Muscle layer of duodenum (tissue), 2 donors: Measurements from ENCODE around the gene COL18A1.

ENCODE experiments used
- H3K27ac ChIP-seq: one replicate; pipeline ENCODE4 v1.7.0; 2013; ENCODE audit warnings: mild to moderate bottlenecking, low read length
- H3K27me3 ChIP-seq: one replicate; pipeline ENCODE4 v1.7.0; 2013; ENCODE audit warnings: low read depth, mild to moderate bottlenecking, control low read depth, low read length
- H3K36me3 ChIP-seq, 2 donors: one replicate each; pipeline ENCODE4 v1.7.0; 2013; ENCODE audit warnings: low read length in 2 of 2, control low read depth in 1 of 2, mild to moderate bottlenecking in 1 of 2; ENCODE audit not compliant: insufficient read depth in 2 of 2, control insufficient read depth in 1 of 2
- H3K4me1 ChIP-seq, 2 donors: one replicate each; pipeline ENCODE4 v1.7.0; 2013; ENCODE audit warnings: low read length in 2 of 2, mild to moderate bottlenecking in 2 of 2, control low read depth in 1 of 2, moderate library complexity in 1 of 2; ENCODE audit not compliant: insufficient read depth in 2 of 2, control insufficient read depth in 1 of 2
- H3K4me3 ChIP-seq, 2 donors: one replicate each; pipeline ENCODE4 v1.7.0; 2013; ENCODE audit warnings: low read length in 2 of 2, low read depth in 1 of 2, mild to moderate bottlenecking in 1 of 2
- H3K9me3 ChIP-seq, 2 donors: one replicate each; pipeline ENCODE4 v1.7.0; 2013; ENCODE audit warnings: low read length in 2 of 2, control low read depth in 1 of 2, mild to moderate bottlenecking in 1 of 2; ENCODE audit not compliant: control insufficient read depth in 1 of 2
- donor health status: healthy.

COL18A1 gene

GRCh38 chr21:45393021-45393420 is 11.9 kb upstream of the COL18A1 start:
- Histone ChIP-seq H3K36me3 (no peaks in the 10 kb centered on the region), H3K4me3 (no peak overlapping the region), H3K27ac (no peak overlapping the region), H3K9me3 (no peaks in the 10 kb centered on the region), H3K27me3 (no peaks in the 10 kb centered on the region), H3K4me1 (no peaks in the 10 kb centered on the region)

- Histone ChIP-seq H3K9me3 (no peaks in the 10 kb centered on the region), H3K36me3 (no peaks in the 10 kb centered on the region), H3K4me1 (no peaks in the 10 kb centered on the region), H3K27ac (no peak overlapping the region), H3K4me3 (no peak overlapping the region), H3K27me3 (no peaks in the 10 kb centered on the region)
These were observed 10.9 kb upstream of the COL18A1 start for GRCh38 chr21:45393833-45394638.

GRCh38 chr21:45396620-45396995 is 8.4 kb upstream of the COL18A1 start:
- Histone ChIP-seq H3K4me3 (no peak overlapping the region), H3K36me3 (no peaks in the 10 kb centered on the region), H3K4me1 (no peaks in the 10 kb centered on the region), H3K27me3 (no peaks in the 10 kb centered on the region), H3K27ac (no peak overlapping the region), H3K9me3 (no peaks in the 10 kb centered on the region)

- Histone ChIP-seq H3K27ac (no peak overlapping the region), H3K9me3 (peaks cover 0 to 2% of the 10 kb centered on the region in 2 donors), H3K4me3 (no peak overlapping the region), H3K27me3 (no peaks in the 10 kb centered on the region), H3K36me3 (no peaks in the 10 kb centered on the region), H3K4me1 (no peaks in the 10 kb centered on the region)
These were observed 7.6 kb upstream of the COL18A1 start for GRCh38 chr21:45397381-45397780.

GRCh38 chr21:45401054-45401518 is 3.9 kb upstream of the COL18A1 start:
- Histone ChIP-seq H3K27ac (no peak overlapping the region), H3K4me1 (peaks cover 0 to 6% of the 10 kb centered on the region in 2 donors), H3K9me3 (peaks cover 0 to 2% of the 10 kb centered on the region in 2 donors), H3K27me3 (no peaks in the 10 kb centered on the region), H3K36me3 (no peaks in the 10 kb centered on the region), H3K4me3 (no peak overlapping the region)

- Histone ChIP-seq H3K36me3 (no peaks in the 10 kb centered on the region), H3K9me3 (peaks cover 0 to 2% of the 10 kb centered on the region in 2 donors), H3K4me3 (no peak overlapping the region), H3K27me3 (no peaks in the 10 kb centered on the region), H3K4me1 (peaks cover 0 to 12% of the 10 kb centered on the region in 2 donors), H3K27ac (no peak overlapping the region)
These were observed 2.8 kb upstream of the COL18A1 start for GRCh38 chr21:45401916-45402900.

GRCh38 chr21:45403133-45403824 is 1.7 kb upstream of the COL18A1 start:
- no peak overlapping the region for H3K27ac ChIP-seq

GRCh38 chr21:45403825-45404729 is 888 bp upstream of the COL18A1 start:
- Histone ChIP-seq H3K9me3 (peaks cover 0 to 2% of the 10 kb centered on the region in 2 donors), H3K36me3 (no peaks in the 10 kb centered on the region), H3K4me3 (peak overlapping the region; percentile 11 to 56), H3K27me3 (no peaks in the 10 kb centered on the region), H3K4me1 (peaks cover 0 to 24% of the 10 kb centered on the region in 2 donors), H3K27ac (no peak overlapping the region)

More at GRCh38 chr21:45403133-45403824, 1.7 kb upstream of the COL18A1 start:
- no peaks in the 10 kb centered on the region for H3K36me3 ChIP-seq
- H3K4me1 ChIP-seq: peaks cover 0 to 20% of the 10 kb centered on the region in 2 donors
- H3K4me3 ChIP-seq: no peak overlapping the region
- H3K9me3 ChIP-seq: peaks cover 0 to 2% of the 10 kb centered on the region in 2 donors
- H3K27me3 ChIP-seq: no peaks in the 10 kb centered on the region

GRCh38 chr21:45405271-45405818 is 380 bp downstream of the COL18A1 start:
- no peaks in the 10 kb centered on the region for H3K27me3 ChIP-seq

More at GRCh38 chr21:45405271-45405818, 380 bp downstream of the COL18A1 start:
- Histone ChIP-seq H3K27ac (no peak overlapping the region), H3K4me3 (peak overlapping the region in 1 of 2 donors; percentile 63), H3K4me1 (peaks cover 0 to 24% of the 10 kb centered on the region in 2 donors), H3K36me3 (no peaks in the 10 kb centered on the region), H3K9me3 (peaks cover 0 to 2% of the 10 kb centered on the region in 2 donors)
